RWPE2 (cell line): ENCODE measurements around the gene CORO2B.
A peak's percentile ranks its signal among the peaks of the same experiment; 100 is the strongest.

Experiments
- ATAC-seq: fragments of 200-7000 bp; cut with Tn5 transposase; 3 replicates; pipeline ENCODE4 v1.9.1; 2021; ENCODE audit warnings: low read depth
- DNase-seq: peaks from one replicate; pipeline ENCODE4 v3.0.0-alpha.2; 2020; ENCODE audit warnings: low spot score
- H3K27ac ChIP-seq: fragments of 450-650 bp; 2 replicates; pipeline ENCODE4 v1.5.1; 2017; ENCODE audit warnings: mild to moderate bottlenecking; ENCODE audit not compliant: poor library complexity, severe bottlenecking
- H3K27me3 ChIP-seq: fragments of 250-450 bp; sonication (Bioruptor Pico); 2 replicates; pipeline ENCODE4 v1.5.1; 2021; ENCODE audit warnings: mild to moderate bottlenecking, moderate library complexity; ENCODE audit not compliant: insufficient read depth, poor library complexity, severe bottlenecking
- H3K36me3 ChIP-seq: fragments of 250-450 bp; sonication (Bioruptor Pico); 2 replicates; pipeline ENCODE4 v1.5.1; 2020; ENCODE audit warnings: low read depth, mild to moderate bottlenecking, moderate library complexity
- H3K4me1 ChIP-seq: fragments of 250-450 bp; sonication (Bioruptor Pico); 2 replicates; pipeline ENCODE4 v1.5.1; 2021; ENCODE audit warnings: mild to moderate bottlenecking, moderate library complexity; ENCODE audit not compliant: insufficient read depth, poor library complexity, severe bottlenecking
- H3K4me3 ChIP-seq: fragments of 250-450 bp; sonication (Bioruptor Pico); 2 replicates; pipeline ENCODE4 v1.5.1; 2021; ENCODE audit warnings: mild to moderate bottlenecking, moderate library complexity; ENCODE audit not compliant: severe bottlenecking
- H3K9me3 ChIP-seq: fragments of 250-450 bp; sonication (Bioruptor Pico); 2 replicates; pipeline ENCODE4 v1.5.1; 2021; ENCODE audit warnings: mild to moderate bottlenecking, moderate library complexity; ENCODE audit not compliant: severe bottlenecking
- CTCF ChIP-seq: fragments of 450-650 bp; IDR thresholded peaks from one replicate; pipeline ENCODE4 v1.5.1; 2017; ENCODE audit warnings: mild to moderate bottlenecking, moderate library complexity; ENCODE audit not compliant: poor library complexity, severe bottlenecking

The CORO2B gene

GRCh38 chr15:68699881-68700454 lies 121.2 kb downstream of the CORO2B start:
- Histone ChIP-seq H3K27ac (no peak overlapping the region), H3K4me1 (no peaks in the 10 kb centered on the region), H3K9me3 (no peaks in the 10 kb centered on the region), H3K36me3 (no peaks in the 10 kb centered on the region), H3K4me3 (no peak overlapping the region), H3K27me3 (no peaks in the 10 kb centered on the region)
- no peak for ATAC-seq
- TF ChIP-seq CTCF = no peak
- no peak for DNase-seq

GRCh38 chr15:68700455-68701123 lies 121.8 kb downstream of the CORO2B start:
- Histone ChIP-seq H3K4me1 (no peaks in the 10 kb centered on the region), H3K27ac (no peak overlapping the region), H3K9me3 (no peaks in the 10 kb centered on the region), H3K4me3 (no peak overlapping the region), H3K36me3 (no peaks in the 10 kb centered on the region), H3K27me3 (no peaks in the 10 kb centered on the region)
- TF ChIP-seq CTCF = no peak
- DNase-seq (no peak), ATAC-seq (peak; percentile 22; the same call in 2 of the 3 replicates)

- H3K9me3 ChIP-seq = no peaks in the 10 kb centered on the region
- H3K4me3 ChIP-seq = no peak overlapping the region
- H3K27ac ChIP-seq = no peak overlapping the region
- DNase-seq = no peak
- H3K36me3 ChIP-seq = no peaks in the 10 kb centered on the region
- no peak for ATAC-seq
- no peaks in the 10 kb centered on the region for H3K4me1 ChIP-seq
- no peaks in the 10 kb centered on the region for H3K27me3 ChIP-seq
- no peak for TF ChIP-seq CTCF
Measured at GRCh38 chr15:68701886-68702285, 123.1 kb downstream of the CORO2B start.

GRCh38 chr15:68704496-68705021 lies 125.8 kb downstream of the CORO2B start:
- Histone ChIP-seq H3K27ac (no peak overlapping the region), H3K4me3 (no peak overlapping the region), H3K9me3 (no peaks in the 10 kb centered on the region), H3K27me3 (no peaks in the 10 kb centered on the region), H3K4me1 (no peaks in the 10 kb centered on the region), H3K36me3 (no peaks in the 10 kb centered on the region)
- DNase-seq (no peak), ATAC-seq (peak; percentile 10; the same call in 1 of the 3 replicates)
- TF ChIP-seq CTCF = no peak

GRCh38 chr15:68706256-68706655 lies 127.5 kb downstream of the CORO2B start:
- no peak overlapping the region for H3K27ac ChIP-seq
- H3K27me3 ChIP-seq = no peaks in the 10 kb centered on the region
- no peak for TF ChIP-seq CTCF
- 0 out of 3 replicates have a peak, but pooled peaks have one; percentile 19 for ATAC-seq
- H3K4me1 ChIP-seq = no peaks in the 10 kb centered on the region
- DNase-seq = no peak
- no peaks in the 10 kb centered on the region for H3K9me3 ChIP-seq
- no peak overlapping the region for H3K4me3 ChIP-seq
- no peaks in the 10 kb centered on the region for H3K36me3 ChIP-seq
